Measurements from ENCODE around the gene BCL11A. TPM values are rescaled to one million over a fixed set of nuclear protein-coding genes. Genes with fewer than 3 reads are reported as not detected.
A peak's percentile ranks its signal among the peaks of the same experiment; 100 is the strongest.
"Not testable (repeated sequence)": the region's sequence is repeated elsewhere in the genome, so short reads cannot be mapped to it uniquely, and the experiment has no call there.

Gene BCL11A
- total RNA-seq, 1 donor, result 65.4 TPM

- no peak for DNase-seq (ENCODE audit: low read depth in 2 of 3, low spot score in 2 of 3)
Observed at GRCh38 chr2:60441800-60442199, 111.7 kb downstream of the BCL11A start.

- DNase-seq (ENCODE audit: low read depth in 2 of 3, low spot score in 2 of 3), result no peak
Observed at GRCh38 chr2:60440767-60441163, 112.7 kb downstream of the BCL11A start.

GRCh38 chr2:60440079-60440766 lies 113.2 kb downstream of the BCL11A start:
- no peak for DNase-seq (ENCODE audit: low read depth in 2 of 3, low spot score in 2 of 3)

- DNase-seq (ENCODE audit: low read depth in 2 of 3, low spot score in 2 of 3), result peak in 2 of 3 donors; percentile 90 to 94
Observed at GRCh38 chr2:60439219-60439974, 114.1 kb downstream of the BCL11A start.

- DNase-seq (ENCODE audit: low read depth in 2 of 3, low spot score in 2 of 3), result no peak
Observed at GRCh38 chr2:60438653-60439052, 114.8 kb downstream of the BCL11A start.

- DNase-seq (ENCODE audit: low read depth in 2 of 3, low spot score in 2 of 3), result peak in 1 of 3 donors; percentile 22
Observed at GRCh38 chr2:60438131-60438530, 115.3 kb downstream of the BCL11A start.

GRCh38 chr2:60437080-60437696 lies 116.3 kb downstream of the BCL11A start:
- no peak for DNase-seq (ENCODE audit: low read depth in 2 of 3, low spot score in 2 of 3)

GRCh38 chr2:60433018-60433596 lies 120.3 kb downstream of the BCL11A start:
- DNase-seq (ENCODE audit: low read depth in 2 of 3, low spot score in 2 of 3), result no peak

- DNase-seq (ENCODE audit: low read depth in 2 of 3, low spot score in 2 of 3), result no peak
Observed at GRCh38 chr2:60432035-60432601, 121.3 kb downstream of the BCL11A start.

GRCh38 chr2:60429681-60430080 lies 123.8 kb downstream of the BCL11A start:
- no peak for DNase-seq (ENCODE audit: low read depth in 2 of 3, low spot score in 2 of 3)

GRCh38 chr2:60426880-60427279 lies 126.6 kb downstream of the BCL11A start:
- no peak for DNase-seq (ENCODE audit: low read depth in 2 of 3, low spot score in 2 of 3)

GRCh38 chr2:60426341-60426740 lies 127.1 kb downstream of the BCL11A start:
- DNase-seq (ENCODE audit: low read depth in 2 of 3, low spot score in 2 of 3), result no peak

- DNase-seq (ENCODE audit: low read depth in 2 of 3, low spot score in 2 of 3), result no peak
Observed at GRCh38 chr2:60424233-60424632, 129.2 kb downstream of the BCL11A start.

- DNase-seq (ENCODE audit: low read depth in 2 of 3, low spot score in 2 of 3), result no peak
Observed at GRCh38 chr2:60423505-60423904, 129.9 kb downstream of the BCL11A start.

GRCh38 chr2:60422826-60423483 lies 130.5 kb downstream of the BCL11A start:
- no peak for DNase-seq (ENCODE audit: low read depth in 2 of 3, low spot score in 2 of 3)

- not testable (repeated sequence) for DNase-seq (ENCODE audit: low read depth in 2 of 3, low spot score in 2 of 3)
Observed at GRCh38 chr2:60417210-60417609, 136.2 kb downstream of the BCL11A start.

GRCh38 chr2:60416221-60417008 lies 137.0 kb downstream of the BCL11A start:
- DNase-seq (ENCODE audit: low read depth in 2 of 3, low spot score in 2 of 3), result no peak

- DNase-seq (ENCODE audit: low read depth in 2 of 3, low spot score in 2 of 3), result no peak
Observed at GRCh38 chr2:60415814-60416213, 137.6 kb downstream of the BCL11A start.

GRCh38 chr2:60414495-60415138 lies 138.8 kb downstream of the BCL11A start:
- no peak for DNase-seq (ENCODE audit: low read depth in 2 of 3, low spot score in 2 of 3)

Data from hematopoietic multipotent progenitor cell (in vitro differentiated cells).